Erythroblast (primary cell): ENCODE data around the gene PLCD4.

ENCODE experiments used
- GATA1 ChIP-seq: IDR thresholded peaks from 2 replicates; pipeline ENCODE4 v1.6.1; 2011; ENCODE audit warnings: low read depth, mild to moderate bottlenecking, control low read depth, low read length, moderate library complexity
- POLR2A ChIP-seq: IDR thresholded peaks from 2 replicates; pipeline ENCODE4 v1.6.1; 2011; ENCODE audit warnings: mild to moderate bottlenecking, low read length

DNA sequence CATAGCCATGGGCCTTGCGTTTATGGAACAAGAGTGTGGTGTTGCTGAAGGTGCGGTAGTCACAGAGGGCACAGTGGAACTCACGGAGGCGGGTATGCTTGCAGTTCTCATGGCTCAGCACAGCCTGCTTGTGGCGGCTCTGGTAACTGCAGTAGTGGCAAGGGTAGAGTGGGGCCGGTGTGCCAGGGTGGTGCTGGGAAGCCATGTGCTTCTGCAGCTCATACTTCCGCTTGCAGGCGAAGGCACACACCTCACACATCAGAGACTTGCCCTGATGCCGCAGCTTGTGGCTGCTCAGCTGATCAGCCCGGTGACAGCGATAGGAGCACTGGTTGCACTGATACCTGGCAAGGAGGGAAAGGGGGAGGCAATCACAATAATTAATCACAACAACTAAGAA, 37.0 kb downstream of the PLCD4 start:
- no peak for TF ChIP-seq POLR2A
- no peak for TF ChIP-seq GATA1
